Upper lobe of right lung (tissue), 1 donor: ENCODE results near the gene HLA-G. TPM values are rescaled to one million over a fixed set of nuclear protein-coding genes. Genes with fewer than 3 reads are reported as not detected.
A peak's percentile ranks its signal among the peaks of the same experiment; 100 is the strongest.
"Not testable (repeated sequence)": the region's sequence is repeated elsewhere in the genome, so short reads cannot be mapped to it uniquely, and the experiment has no call there.

Experiments
- ATAC-seq: fragments of 200-7000 bp; cut with Tn5 transposase; one replicate; pipeline ENCODE4 v1.9.1; 2020; ENCODE audit warnings: mild to moderate bottlenecking, moderate library complexity
- DNase-seq: peaks from one replicate; pipeline ENCODE4 v3.0.0-alpha.2; 2020
- H3K27ac ChIP-seq: fragments of 200-600 bp; one replicate; pipeline ENCODE4 v1.8.0; 2022
- H3K27me3 ChIP-seq: fragments of 200-600 bp; one replicate; pipeline ENCODE4 v1.8.0; 2022; ENCODE audit warnings: mild to moderate bottlenecking
- H3K36me3 ChIP-seq: fragments of 200-600 bp; one replicate; pipeline ENCODE4 v1.8.0; 2022
- H3K4me1 ChIP-seq: fragments of 200-600 bp; one replicate; pipeline ENCODE4 v1.8.0; 2022
- H3K4me3 ChIP-seq: fragments of 200-600 bp; one replicate; pipeline ENCODE4 v1.8.0; 2022; ENCODE audit warnings: mild to moderate bottlenecking
- H3K9me3 ChIP-seq: fragments of 200-600 bp; one replicate; pipeline ENCODE4 v1.8.0; 2022
- CTCF ChIP-seq: fragments of 200-600 bp; IDR thresholded peaks from one replicate; pipeline ENCODE4 v1.8.0; 2022; ENCODE audit warnings: antibody characterized with exemption
- intact Hi-C: fragments of 100-400 bp; cut with DNase I; formaldehyde crosslinking; loops from one replicate; pipeline ENCODE4 v1.11.0; 2022
- total RNA-seq: library from RNA; stranded (reverse); fragmentation: NEBNext Ultra II Directional; extraction: Animal tissue kit (Norgen Biotek cat#: 25700); gene quantifications from one replicate; pipeline ENCODE4 v1.2.1, GENCODE V29; 2021
- donor health status: DM: no; HTN: yes; CAD: no; lungs with severe emphysema.

Gene HLA-G
- total RNA-seq, 1 donor from 2014 or later, result 1.6 TPM

DNA sequence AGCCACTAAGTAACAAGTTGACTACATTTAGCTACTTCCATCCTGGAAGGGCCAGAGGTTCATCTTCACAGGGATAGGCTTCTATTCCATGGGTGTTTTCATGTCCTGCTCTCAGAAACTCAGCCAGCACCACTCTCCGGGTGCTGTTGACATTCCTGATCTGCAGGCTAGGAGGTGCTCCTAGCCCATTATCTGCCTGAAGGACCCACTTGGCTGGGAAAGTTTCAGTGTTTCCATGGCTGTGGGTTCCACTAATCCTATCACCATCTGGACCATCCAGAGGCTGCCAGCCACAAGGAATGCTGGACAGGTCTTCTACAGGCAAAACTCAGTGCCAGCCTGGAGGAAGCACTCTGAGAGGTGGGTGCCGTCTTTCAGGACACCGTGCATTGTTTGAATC, 45.2 kb downstream of the HLA-G start:
- Histone ChIP-seq H3K27me3 (no peaks in the 10 kb centered on the region), H3K36me3 (no peaks in the 10 kb centered on the region), H3K4me3 (no peak overlapping the region), H3K4me1 (no peaks in the 10 kb centered on the region), H3K27ac (no peak overlapping the region), H3K9me3 (no peaks in the 10 kb centered on the region)
- intact Hi-C loops, result no loop called here
- DNase-seq, result no peak
- no peak for TF ChIP-seq CTCF
- ATAC-seq, result peak; percentile 59

- TF ChIP-seq CTCF, result no peak
- no peak overlapping the region for H3K27ac ChIP-seq
- no peak overlapping the region for H3K4me3 ChIP-seq
- H3K9me3 ChIP-seq, result no peaks in the 10 kb centered on the region
- DNase-seq, result no peak
- ATAC-seq, result no peak
- H3K36me3 ChIP-seq, result no peaks in the 10 kb centered on the region
- H3K4me1 ChIP-seq, result no peaks in the 10 kb centered on the region
- intact Hi-C loops, result no loop called here
- no peaks in the 10 kb centered on the region for H3K27me3 ChIP-seq
These were observed 47.6 kb downstream of the HLA-G start for GRCh38 chr6:29875257-29875656.

- not testable (repeated sequence) for ATAC-seq, H3K4me1 ChIP-seq
These were observed 48.1 kb downstream of the HLA-G start for GRCh38 chr6:29875734-29876133.

More at GRCh38 chr6:29875734-29876133, 48.1 kb downstream of the HLA-G start:
- H3K27me3 ChIP-seq, H3K36me3 ChIP-seq, H3K9me3 ChIP-seq, DNase-seq, H3K27ac ChIP-seq, intact Hi-C loops, H3K4me3 ChIP-seq: not testable (repeated sequence)

Other genes with a start within 250 kb of the HLA-G start
- not detected for gene OR2H2, start 242.7 kb upstream of the HLA-G start, total RNA-seq
- gene GABBR1, start 194.6 kb upstream of the HLA-G start, total RNA-seq, result 40.1 TPM
- not detected for gene MOG, start 170.7 kb upstream of the HLA-G start, total RNA-seq
- gene ZFP57, start 146.7 kb upstream of the HLA-G start, total RNA-seq, result not detected
- gene HLA-F, start 104.4 kb upstream of the HLA-G start, total RNA-seq, result 157 TPM
- gene HLA-A, start 114.7 kb downstream of the HLA-G start, total RNA-seq, result 1,071 TPM
- 20.3 TPM for gene POLR1H, start 233.4 kb downstream of the HLA-G start, total RNA-seq
- gene PPP1R11, start 239.4 kb downstream of the HLA-G start, total RNA-seq, result 62.6 TPM
- gene RNF39, start 247.9 kb downstream of the HLA-G start, total RNA-seq, result 2.4 TPM